ENCODE measurements around the gene LINC00305. TPM values are rescaled to one million over a fixed set of nuclear protein-coding genes. Genes with fewer than 3 reads are reported as not detected.

LINC00305 gene
- polyA plus RNA-seq, 3 donors = not detected

GRCh38 chr18:64055019-64055418 lies 93.9 kb downstream of the LINC00305 start:
- Mint-ChIP-seq H3K4me3 (no peak overlapping the region), H3K9me3 (peaks cover 0 to 12% (median 4%) of the 10 kb centered on the region in 7 donors), H3K4me1 (no peaks in the 10 kb centered on the region), H3K27me3 (ENCODE audit: low read depth in 3 of 3) (no peaks in the 10 kb centered on the region), H3K36me3 (no peaks in the 10 kb centered on the region), H3K27ac (no peak overlapping the region)
- Histone ChIP-seq H3K4me1 (ENCODE audit: control insufficient read depth in 1 of 2, insufficient read depth in 2 of 2, low read length in 2 of 2) (no peaks in the 10 kb centered on the region), H3K9me3 (replicated peaks in 1 of 2; ENCODE audit: control insufficient read depth in 1 of 2, insufficient read depth in 1 of 2, low read length in 2 of 2) (no peaks in the 10 kb centered on the region), H3K4me3 (replicated peaks in 1 of 3; ENCODE audit: low read depth in 2 of 3, low read length in 3 of 3) (no peak overlapping the region), H4K20me1 (ENCODE audit: insufficient read depth, low read length) (no peaks in the 10 kb centered on the region), H3K27me3 (ENCODE audit: control insufficient read depth in 2 of 2, insufficient read depth in 2 of 2, low read length in 2 of 2) (no peaks in the 10 kb centered on the region), H3K4me2 (replicated peaks; ENCODE audit: extremely low read depth, low read length, poor library complexity, severe bottlenecking) (no peak overlapping the region), H2AFZ (ENCODE audit: insufficient read depth, low read depth, low read length, poor library complexity, severe bottlenecking) (no peak overlapping the region), H3K79me2 (ENCODE audit: insufficient read depth, low read length) (no peaks in the 10 kb centered on the region), H3K9ac (ENCODE audit: insufficient read depth, low read length, poor library complexity, severe bottlenecking) (no peak overlapping the region), H3K27ac (ENCODE audit: low read depth in 1 of 2, low read length in 2 of 2) (no peak overlapping the region), H3K36me3 (replicated peaks in 1 of 2; ENCODE audit: control insufficient read depth in 1 of 2, insufficient read depth in 2 of 2, low read length in 2 of 2) (no peaks in the 10 kb centered on the region)
- WGBS (ENCODE audit: insufficient coverage) = 75% methylated on average over 1 of the region's 3 CpGs
- no peak for DNase-seq
- TF ChIP-seq CTCF (IDR thresholded peaks at IDR 0.05) = no peak
- intact Hi-C loops (cut with micrococcal nuclease) = no loop called here

- intact Hi-C loops (cut with micrococcal nuclease) = no loop called here
- no peak overlapping the region for H3K27ac Mint-ChIP-seq
Measured at GRCh38 chr18:64053246-64053645, 95.6 kb downstream of the LINC00305 start.

More at GRCh38 chr18:64053246-64053645, 95.6 kb downstream of the LINC00305 start:
- H3K4me2 ChIP-seq (replicated peaks; ENCODE audit: extremely low read depth, low read length, poor library complexity, severe bottlenecking) = no peak overlapping the region
- H3K79me2 ChIP-seq (ENCODE audit: insufficient read depth, low read length) = no peaks in the 10 kb centered on the region
- no peaks in the 10 kb centered on the region for H3K36me3 ChIP-seq (replicated peaks in 1 of 2; ENCODE audit: control insufficient read depth in 1 of 2, insufficient read depth in 2 of 2, low read length in 2 of 2)
- H3K36me3 Mint-ChIP-seq = no peaks in the 10 kb centered on the region
- no peak for DNase-seq
- H3K27me3 ChIP-seq (ENCODE audit: control insufficient read depth in 2 of 2, insufficient read depth in 2 of 2, low read length in 2 of 2) = no peaks in the 10 kb centered on the region
- no peak for TF ChIP-seq CTCF (IDR thresholded peaks at IDR 0.05)
- no peak overlapping the region for H3K27ac ChIP-seq (ENCODE audit: low read depth in 1 of 2, low read length in 2 of 2)
- no peaks in the 10 kb centered on the region for H3K9me3 ChIP-seq (replicated peaks in 1 of 2; ENCODE audit: control insufficient read depth in 1 of 2, insufficient read depth in 1 of 2, low read length in 2 of 2)
- H2AFZ ChIP-seq (ENCODE audit: insufficient read depth, low read depth, low read length, poor library complexity, severe bottlenecking) = no peak overlapping the region
- H4K20me1 ChIP-seq (ENCODE audit: insufficient read depth, low read length) = no peaks in the 10 kb centered on the region
- H3K4me1 Mint-ChIP-seq = no peaks in the 10 kb centered on the region
- no peak overlapping the region for H3K4me3 ChIP-seq (replicated peaks in 1 of 3; ENCODE audit: low read depth in 2 of 3, low read length in 3 of 3)
- H3K4me3 Mint-ChIP-seq = no peak overlapping the region
- no CpG with 5 or more reads among the region's 1 CpG for WGBS (ENCODE audit: insufficient coverage)
- H3K27me3 Mint-ChIP-seq (ENCODE audit: low read depth in 3 of 3) = no peaks in the 10 kb centered on the region
- no peak overlapping the region for H3K9ac ChIP-seq (ENCODE audit: insufficient read depth, low read length, poor library complexity, severe bottlenecking)
- H3K4me1 ChIP-seq (ENCODE audit: control insufficient read depth in 1 of 2, insufficient read depth in 2 of 2, low read length in 2 of 2) = no peaks in the 10 kb centered on the region
- peaks cover 0 to 12% (median 2%) of the 10 kb centered on the region in 7 donors for H3K9me3 Mint-ChIP-seq
